HT-29 (cell line): Measurements from ENCODE around the gene MDP1. TPM values are rescaled to one million over a fixed set of nuclear protein-coding genes. Genes with fewer than 3 reads are reported as not detected.

Source experiments
- DNase-seq: peaks from one replicate; pipeline ENCODE4 v3.0.0-alpha.2; 2015; ENCODE audit warnings: low spot score
- total RNA-seq: library from RNA; depleted of rRNA; stranded (reverse); fragments of >200 nt; shearing (Covaris generic); gene quantifications from 2 replicates; pipeline ENCODE4 v1.2.3, GENCODE V29; 2014; rRNA removed

The MDP1 gene
- 9.8 and 16.3 TPM in 2 replicates for total RNA-seq

DNA sequence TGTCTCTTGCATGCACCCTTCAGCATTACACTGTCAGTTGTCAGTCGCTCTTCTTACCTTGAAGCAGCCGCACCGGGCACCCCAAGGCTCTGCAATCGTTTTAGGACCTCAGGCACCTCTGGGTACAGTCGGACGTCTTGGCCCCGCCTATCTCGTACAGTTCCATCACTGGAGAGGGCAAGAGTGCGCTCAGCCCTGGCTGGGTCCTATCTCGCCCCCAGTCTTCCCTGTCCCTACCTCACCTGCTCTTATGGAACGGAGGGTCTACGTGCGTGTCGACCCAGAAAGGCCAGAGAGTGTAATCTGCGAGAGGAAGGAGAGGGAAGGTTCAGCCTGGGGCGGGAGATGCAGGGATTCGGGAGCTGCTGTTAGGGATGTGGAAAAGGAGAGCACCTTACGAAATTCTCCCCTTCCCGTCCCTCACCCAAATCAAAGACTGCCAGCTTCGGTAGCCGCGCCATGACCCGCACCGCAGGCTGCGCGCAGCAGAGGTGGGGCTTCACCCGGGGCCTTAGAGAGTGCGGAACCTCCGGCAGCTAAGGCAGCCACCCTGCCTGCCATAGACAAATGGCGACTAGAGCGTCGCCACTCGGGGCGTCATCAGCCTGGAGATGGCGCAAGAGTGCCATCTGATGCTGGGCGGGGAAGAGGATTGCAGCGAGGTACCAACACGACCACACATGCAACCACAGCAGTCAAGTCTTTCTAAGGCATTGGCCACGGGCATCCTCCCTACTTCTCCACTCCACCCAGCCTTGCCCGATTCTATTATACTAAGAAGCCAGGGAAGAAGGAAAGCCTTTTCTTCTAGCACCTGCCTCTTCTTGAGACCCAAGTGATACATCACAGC lies at the start of gene MDP1:
Gene MDP1, minus strand, starts transcription at position 572 of the 850 bp plus-strand sequence. Its CDS starts 111 bp downstream, at position 461.
- peak; percentile 83 for DNase-seq

DNA sequence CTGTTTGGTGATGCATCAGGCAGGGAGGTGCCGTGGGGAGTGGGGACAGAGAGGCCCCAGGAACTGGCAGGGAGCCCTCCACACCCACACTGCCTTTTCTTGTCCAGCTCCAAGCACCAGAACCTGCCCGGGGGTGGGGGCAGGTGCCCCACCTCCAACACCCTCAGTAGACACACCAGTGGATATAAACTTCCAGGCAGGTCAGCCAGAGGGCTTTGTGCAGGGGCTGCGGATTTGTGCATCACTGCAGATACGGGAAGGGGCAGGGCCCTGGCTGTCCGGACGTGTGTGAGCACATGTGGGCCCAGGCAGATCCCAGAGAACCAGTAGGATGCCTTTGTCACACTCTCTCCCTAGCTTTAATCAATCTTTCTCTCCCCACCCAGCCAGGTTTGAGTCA lies 48.4 kb upstream of the MDP1 start:
- DNase-seq = no peak

DNA sequence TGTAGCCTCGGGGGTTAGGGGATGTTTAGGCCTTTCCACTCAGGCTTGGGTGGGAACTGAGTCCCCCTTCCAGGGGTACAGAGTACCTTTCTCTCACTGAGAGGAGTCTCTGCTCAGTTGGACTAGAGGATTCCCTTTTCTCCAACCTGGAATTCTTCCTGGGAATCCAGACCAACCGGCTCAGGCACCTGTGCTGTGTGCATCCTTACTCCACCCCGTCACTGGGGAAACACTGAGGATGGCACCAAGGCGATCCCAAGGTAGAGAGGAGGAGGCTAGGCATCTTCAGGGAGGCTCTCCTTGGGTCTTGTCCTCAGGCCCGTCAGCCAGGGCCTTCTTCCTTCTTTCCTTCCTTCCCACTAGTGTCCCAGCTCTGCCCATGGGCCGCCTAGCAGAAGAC lies 48.0 kb upstream of the MDP1 start:
- no peak for DNase-seq

DNA sequence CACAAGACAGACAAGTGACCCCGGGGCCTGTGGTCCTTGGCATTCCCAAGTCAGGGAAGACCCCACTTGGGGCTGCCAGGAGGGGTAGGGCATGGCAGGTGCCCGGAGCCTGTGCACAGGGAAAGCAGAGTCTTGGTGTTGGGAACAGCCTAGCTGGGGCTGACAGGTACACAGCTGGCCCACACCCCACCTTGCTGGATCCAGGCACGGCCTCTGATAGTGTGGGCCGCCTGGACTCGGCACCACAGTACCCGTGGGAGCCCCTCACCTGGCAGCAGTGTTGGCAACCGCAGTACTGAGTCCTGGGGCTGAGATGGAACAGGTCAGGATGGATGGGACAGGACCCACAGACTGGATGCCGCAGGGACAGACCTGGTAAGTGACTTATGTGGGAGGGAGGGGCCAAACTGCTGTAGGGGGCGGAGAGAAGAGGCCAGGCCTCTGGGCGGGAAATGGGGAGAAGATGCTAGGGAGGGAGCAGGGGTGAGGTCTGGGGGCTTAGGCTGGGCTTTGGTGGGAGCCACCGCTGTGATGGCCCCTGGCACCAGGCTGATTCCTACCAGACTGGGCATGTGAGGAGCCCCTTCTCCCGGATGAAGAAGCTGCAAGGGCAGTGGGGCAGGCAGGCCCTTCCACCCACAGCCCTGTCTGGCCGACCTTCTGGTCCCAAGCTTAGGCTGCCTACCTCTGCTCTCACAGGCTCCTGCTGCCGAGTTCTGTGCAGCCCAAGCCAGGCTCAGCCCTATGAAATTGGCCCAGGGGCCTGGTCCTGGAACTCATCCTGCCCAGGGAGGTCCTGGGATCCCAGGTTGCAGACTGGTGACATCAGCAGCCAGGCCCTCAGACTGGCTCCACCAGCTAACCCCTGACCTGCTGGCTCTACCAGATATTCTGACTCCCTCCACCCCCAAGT lies 47.2 kb upstream of the MDP1 start, which contains the start of gene TGM1:
Gene TGM1, minus strand, starts transcription at position 357 of the 913 bp plus-strand sequence. CDS start 825 bp downstream, outside the sequence.
- DNase-seq = no peak

DNA sequence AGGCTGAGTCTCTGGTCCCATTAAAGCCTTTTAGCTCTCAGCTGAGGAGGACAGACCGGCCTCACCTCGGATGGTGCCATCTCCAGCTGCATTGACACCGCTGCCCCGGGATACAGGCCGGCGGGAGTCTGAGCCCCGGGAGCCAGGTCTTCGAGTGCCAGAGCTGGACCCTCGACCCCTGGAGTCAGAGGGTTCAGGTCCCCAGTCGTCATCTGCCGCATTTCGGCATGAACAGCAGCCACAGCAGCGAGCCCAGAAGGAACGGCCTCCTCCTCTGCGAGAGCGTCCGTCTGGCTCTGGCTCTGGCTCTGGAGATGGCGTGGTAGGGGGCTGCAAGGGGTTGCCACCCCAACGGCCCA lies 46.1 kb upstream of the MDP1 start:
- no peak for DNase-seq

DNA sequence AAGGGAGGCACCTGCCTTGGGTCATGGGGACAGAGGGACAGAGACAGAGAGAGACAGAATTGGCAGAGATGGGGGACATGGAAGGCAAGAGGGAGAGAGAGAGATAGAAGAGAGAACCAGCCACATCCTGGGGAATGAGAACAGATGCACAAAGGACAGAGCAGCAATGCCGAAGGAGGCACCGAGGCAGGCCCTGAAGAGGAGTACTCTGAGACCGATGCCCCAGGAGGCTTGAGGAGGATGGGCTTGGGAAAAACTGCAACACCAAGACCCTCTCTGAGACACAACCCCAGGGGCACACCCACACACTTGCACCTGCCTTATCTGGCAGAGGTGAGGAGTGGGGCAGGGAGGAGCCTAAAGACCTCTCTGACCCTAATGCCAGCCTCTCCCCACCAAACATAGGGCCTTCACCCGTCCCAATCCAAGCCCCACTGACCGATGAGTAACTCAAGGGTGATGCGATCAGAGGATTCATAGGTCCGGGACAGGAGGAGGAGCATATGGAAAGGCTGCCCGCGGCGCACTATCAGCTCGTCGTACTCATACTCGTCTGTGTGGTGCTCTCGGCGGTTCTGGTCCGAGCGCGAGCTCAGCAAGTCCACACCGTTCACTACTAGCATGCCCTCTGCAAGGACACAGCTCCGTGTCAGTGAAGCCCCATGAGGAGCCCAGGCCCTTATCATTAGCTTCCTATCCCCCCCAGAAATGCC lies 45.5 kb upstream of the MDP1 start:
- no peak for DNase-seq

DNA sequence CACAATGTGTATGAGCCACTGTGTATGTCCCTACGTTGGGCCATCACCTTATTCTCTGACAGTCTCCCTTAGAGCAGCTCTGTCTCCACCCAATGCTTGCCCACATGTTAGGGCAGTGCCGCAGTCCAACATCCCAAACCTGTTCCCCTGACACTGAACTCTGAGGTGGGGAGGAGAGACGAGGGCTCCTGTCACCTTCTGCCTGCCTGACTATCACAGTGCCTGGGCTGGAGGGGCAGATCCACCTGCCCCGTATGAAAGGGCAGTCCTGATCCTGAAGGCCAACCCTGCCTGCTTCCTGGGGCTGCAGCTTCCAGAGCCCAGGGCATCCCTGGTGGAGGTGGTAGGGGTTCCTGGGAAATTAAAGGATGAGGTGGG lies 44.9 kb upstream of the MDP1 start:
- no peak for DNase-seq

DNA sequence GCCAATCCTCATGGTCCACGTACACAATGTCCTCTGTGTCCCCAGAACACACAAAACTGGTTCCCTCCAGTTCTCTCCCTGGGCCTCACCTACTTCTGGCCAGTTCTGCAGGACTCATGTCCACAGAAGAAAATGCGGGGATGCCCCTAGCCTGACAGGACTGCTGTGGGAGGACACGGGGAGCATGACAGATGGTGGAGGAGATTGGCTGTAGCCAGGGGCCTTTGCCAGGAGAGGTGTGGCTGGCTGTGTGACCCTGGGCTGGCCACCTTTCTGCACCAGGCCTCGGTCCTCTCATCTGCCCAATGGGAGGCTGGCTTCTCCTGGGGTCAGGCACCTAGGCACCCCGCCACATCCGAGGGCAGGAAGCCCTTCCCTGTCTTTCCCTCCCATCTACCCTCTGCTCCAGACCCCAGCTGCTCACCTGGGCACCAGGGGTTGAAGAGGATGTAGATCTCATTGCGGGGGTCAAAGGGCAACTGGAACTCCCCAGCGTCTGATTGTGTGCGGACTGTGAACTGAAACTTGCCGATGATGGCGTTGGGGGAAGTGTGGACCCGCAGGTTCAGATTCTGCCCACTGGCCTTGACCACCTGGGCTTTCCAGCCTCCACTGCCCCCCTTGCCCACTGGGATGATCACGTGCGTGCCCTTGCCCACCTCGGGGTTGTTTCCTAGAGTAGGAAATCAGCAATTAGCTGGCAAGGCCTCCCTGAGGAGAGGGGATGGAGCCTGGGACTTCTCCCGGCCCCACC lies 44.3 kb upstream of the MDP1 start:
- DNase-seq = no peak

DNA sequence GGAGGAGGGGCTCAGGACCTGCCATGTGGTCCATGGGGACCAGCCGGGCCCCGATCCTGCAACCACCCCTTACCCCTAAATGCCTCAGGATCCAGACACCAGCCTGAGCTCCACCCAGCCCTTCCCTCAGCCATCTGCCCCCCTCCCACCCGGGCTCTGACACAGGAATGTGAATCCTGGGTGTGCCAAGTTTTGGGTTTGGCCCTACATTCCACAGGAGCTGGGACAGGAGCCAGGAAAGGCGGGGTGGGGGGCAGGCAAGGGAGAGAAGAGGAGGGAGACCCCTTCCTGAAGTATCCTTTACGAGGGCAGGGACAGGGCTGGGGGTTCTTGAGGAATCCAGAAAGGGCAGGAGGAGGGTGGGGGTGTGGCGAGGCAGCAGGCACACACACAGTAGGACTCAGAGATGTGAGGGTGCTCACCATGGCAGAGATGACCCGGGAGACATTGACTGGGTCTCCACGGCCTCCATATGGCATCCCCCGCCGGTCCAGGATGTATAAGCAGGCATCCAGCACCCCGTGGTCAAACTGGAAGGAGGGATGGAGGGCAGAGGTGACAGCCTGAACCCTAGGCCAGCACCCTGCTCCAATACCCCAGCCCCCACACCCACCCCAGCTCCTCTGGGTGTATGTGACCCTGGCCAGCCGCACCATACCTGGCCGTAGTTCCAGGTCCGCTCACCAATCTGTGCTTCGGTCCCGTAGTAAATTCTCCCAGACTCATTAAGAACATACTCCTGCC lies 43.6 kb upstream of the MDP1 start:
- DNase-seq = no peak

DNA sequence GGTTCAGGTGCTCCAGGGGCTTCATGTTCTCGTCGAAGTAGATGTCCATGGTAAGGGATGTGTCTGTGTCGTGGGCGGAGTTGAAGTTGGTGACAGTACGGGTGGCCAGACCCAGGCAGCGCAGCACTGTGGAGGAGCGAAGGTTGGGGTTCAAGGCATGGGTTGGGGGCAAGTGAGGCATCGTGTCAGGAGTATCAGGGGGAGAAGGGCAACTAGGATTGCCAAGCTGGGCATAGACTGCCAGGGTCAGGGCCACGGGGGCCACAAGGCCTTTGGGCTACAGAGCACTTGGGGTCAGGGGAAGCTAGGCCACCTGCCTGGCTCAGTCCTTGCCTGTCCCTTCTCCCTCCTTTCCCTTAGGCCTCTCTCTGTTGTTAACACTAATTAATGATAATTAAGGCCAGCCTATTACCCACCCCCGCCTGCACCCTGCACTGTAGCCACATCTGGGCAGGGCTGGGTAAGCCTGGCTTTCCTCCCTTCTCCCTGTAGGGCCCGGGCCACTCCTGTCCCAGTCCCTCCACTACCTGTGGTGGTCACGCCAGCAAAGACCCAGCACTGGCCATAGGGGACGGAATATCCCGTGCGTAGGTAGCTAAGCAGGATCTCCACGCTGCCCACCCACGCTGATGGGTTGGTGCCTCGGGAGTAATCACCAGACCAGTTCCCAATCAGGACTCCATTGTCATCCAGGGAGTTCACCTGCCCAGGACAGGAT lies 42.8 kb upstream of the MDP1 start:
- no peak for DNase-seq

DNA sequence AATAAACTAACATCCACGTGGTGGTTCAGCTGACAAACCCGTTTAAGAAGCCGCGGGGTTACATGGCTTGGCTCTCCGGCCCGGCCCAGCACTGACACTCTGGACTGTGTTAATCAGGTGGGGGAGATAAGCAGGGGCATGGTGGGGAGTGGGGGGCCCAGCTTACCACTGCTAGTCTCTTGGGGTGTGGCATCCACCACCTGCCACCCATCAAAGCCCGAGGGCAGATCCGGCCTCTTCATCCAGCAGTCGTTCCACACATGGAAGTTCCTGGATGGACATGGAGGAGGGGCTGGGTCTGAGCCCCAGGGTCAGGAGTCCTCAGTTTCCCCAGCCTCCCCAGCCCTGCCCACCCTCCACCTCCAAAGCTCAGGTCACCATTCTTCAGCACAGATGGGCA lies 42.3 kb upstream of the MDP1 start:
- DNase-seq = no peak

DNA sequence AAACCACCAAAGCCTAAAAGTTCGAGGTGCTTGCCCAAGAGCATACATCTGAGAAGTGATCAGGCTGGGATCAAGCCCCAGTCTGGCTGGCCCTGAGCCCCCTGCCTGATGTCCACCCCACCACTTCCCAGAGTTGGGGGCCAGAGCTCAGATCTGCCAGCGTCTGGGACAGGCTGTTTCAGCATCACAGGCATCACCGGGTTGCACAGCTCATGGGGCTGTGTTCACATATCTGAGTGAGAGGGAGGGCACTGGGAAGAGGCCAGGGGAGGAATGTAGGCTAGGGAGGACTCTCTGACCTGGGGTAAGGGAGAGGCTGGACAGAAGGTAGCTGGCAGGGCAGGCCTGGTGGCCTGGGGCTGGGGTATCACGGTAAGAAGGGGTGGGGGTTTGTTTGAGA lies 41.1 kb upstream of the MDP1 start:
- DNase-seq = no peak

DNA sequence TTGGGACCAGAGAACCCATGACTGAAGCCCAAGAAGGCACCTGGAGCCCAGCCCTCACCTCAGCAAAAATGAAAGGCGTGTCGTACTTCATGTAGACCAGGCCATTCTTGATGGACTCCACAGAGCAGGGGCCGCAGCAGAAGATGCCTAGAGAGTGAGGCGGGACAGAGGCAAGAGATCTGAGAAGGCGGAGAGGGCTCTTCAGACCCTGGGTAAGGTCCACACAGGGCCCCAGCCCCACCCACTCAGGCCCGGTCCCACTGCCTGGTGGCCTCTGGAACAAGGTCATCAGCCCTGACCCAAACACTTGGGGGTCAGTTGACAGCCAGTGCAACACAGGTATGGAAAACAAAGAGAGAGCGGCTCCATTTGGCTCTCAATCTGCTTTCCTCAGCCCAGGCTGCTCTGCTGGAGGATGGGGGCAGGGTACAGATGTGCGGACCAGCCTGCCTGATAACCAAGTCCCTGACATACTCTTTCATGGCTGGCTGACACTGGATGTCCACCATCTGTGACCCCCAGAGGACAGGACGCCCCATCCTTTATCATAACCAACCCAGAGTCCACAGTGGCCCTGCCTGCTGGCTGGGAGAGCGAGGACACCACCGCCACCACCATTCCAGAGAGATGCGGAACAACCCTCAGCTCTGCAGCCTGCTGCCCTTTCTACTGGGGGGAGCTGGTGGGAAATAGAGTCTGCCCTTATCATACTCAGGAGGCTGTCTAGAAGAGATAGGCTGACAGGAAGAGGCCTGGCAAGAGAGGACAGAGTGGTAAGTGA lies 40.3 kb upstream of the MDP1 start:
- no peak for DNase-seq

DNA sequence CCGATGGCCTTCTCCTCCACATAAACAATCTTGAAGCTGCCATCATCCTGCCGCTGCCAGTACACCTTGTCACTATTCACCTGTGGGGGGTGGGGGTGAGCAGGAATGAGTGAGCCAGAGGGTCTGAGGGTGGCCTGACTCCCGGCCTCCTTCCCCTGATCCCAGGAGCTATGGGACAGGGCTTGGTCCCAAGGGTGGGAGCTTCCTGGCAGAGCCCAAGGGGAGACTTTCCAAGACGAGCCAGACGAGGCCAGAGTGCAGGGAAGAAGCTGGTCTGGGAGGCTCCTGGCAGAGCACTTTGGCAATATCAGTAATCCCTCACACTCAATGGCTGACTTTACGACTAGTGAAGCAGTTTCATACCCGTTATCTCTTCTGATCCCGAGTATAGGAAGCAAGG lies 39.6 kb upstream of the MDP1 start:
- no peak for DNase-seq

DNA sequence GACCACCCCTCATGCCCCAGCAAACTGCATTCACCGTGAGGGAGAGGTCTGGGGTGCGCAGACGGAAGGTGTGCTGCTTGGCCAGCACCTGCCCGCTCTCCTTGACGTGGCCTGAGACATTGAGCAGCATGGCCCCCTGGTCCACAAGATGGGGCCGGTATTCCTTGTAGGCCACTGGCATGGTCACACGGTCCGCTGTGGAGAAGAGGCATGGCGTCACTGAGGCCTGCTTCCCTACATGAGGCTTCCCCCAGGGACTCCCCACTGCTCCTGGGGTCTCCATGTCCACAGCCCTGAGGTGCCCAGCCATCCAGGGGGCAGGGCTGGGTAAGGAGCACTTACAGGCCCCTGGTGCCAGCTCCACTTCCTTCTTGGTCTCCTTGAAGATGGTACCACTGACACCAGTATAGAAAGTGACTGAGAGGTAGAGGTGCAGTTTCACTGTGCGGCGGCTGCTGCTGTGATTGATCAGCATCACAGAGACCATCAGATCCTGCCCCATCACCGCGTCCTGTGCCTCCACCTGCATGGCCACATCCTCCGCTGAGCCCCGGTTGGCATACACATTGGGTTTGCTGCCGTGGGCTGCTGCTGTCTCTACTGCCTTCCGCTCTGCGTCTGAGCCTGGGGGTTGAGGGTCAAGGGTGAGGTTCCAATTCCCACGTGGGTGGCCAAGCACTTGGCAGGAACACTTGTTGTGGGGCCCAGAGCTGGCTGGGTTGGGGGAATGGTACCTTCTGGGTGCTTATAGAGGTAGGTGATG lies 38.9 kb upstream of the MDP1 start:
- DNase-seq = no peak

DNA sequence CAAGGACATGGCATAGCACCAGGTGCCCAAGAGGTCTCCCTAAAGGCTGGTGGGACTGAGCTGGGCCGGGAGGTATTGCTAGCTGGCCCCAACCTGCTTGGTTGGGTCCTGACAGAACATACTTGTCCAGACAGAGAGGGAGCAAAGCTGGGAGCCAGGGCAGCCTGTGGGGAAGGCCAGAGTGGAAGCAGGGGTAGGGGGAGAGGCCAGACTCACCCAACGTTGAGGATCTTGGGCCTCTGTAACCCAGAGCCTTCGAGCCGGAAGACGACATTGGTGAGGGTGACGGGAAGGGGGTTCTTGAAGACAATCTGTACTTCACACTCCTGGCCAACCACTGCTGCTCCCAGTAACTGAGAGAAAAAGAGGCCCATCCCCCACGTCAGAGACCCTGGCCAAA lies 38.1 kb upstream of the MDP1 start:
- DNase-seq = no peak

DNA sequence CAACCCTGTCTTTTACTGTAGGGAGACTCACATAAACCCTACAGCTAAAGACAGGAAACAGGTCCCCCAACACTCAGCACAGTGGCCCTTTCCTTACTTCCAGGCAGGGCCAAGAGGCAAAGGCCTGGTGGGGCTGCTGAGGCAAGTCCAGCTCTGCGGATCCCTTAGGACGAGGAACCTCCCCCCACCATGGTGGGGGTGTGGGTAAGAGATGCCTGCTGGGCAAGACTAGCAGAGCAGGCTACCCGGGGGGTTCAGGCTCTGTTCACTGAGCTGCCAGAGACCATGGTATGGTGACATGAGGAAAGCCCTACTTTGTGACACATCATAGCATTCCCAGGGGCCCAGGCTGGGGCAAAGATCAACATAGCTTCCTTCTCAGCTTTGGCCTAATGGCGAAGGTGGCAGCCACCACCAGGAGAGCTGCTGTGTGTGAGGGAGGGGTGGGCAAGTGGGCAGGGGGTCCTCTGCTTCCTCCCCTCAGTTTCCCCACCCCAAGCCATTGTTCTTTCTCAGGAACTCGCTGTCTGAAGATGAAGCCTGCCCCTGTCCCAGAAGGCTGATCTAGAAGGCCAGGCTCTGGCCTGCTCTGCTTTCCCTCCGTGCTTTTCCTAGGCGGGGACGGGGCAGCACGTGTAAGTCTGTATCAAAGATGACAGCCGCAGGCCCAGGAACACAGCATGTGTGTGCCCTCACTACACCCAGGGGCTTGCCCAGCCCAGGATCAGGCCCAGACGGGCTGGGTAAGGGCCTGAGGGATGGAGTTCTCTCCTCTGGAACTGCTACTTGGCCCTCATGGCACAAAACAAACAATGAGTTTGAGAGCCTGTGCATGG lies 36.6 kb upstream of the MDP1 start:
- no peak for DNase-seq
